ENCODE measurements around the gene HAGHL. TPM values are rescaled to one million over a fixed set of nuclear protein-coding genes. Genes with fewer than 3 reads are reported as not detected.

The HAGHL gene
- total and polyA plus RNA-seq, 7 donors, result 0.92 to 10.5 (median 3.6) TPM

GRCh38 chr16:718389-718788 is 8.5 kb upstream of the HAGHL start:
- H3K4me1 ChIP-seq, result peaks cover 0 to 52% (median 45%) of the 10 kb centered on the region in 4 donors
- no peaks in the 10 kb centered on the region for H3K36me3 ChIP-seq
- peaks cover 0 to 11% (median 0%) of the 10 kb centered on the region in 3 donors for H3K27me3 ChIP-seq
- intact Hi-C loops (cut with DNase I), result no loop called here
- no peak overlapping the region for H3K4me3 ChIP-seq
- no peaks in the 10 kb centered on the region for H3K9me3 ChIP-seq
- DNase-seq, result no peak
- no peak for TF ChIP-seq CTCF (IDR thresholded peaks at IDR 0.05)
- TF ChIP-seq POLR2AphosphoS5 (IDR thresholded peaks at IDR 0.05), result no peak
- TF ChIP-seq EP300 (IDR thresholded peaks at IDR 0.05), result no peak
- TF ChIP-seq POLR2A (IDR thresholded peaks at IDR 0.05), result no peak
- no peak overlapping the region for H3K27ac ChIP-seq
- 53 to 89% methylated on average over 9 of the region's 9 CpGs for WGBS, 2 donors

- Histone ChIP-seq H3K27me3 (peaks cover 0 to 11% (median 0%) of the 10 kb centered on the region in 3 donors), H3K4me1 (peaks cover 0 to 52% (median 45%) of the 10 kb centered on the region in 4 donors), H3K36me3 (no peaks in the 10 kb centered on the region), H3K4me3 (no peak overlapping the region), H3K27ac (peak overlapping the region in 1 of 4 donors; percentile 3), H3K9me3 (no peaks in the 10 kb centered on the region)
- TF ChIP-seq CTCF (IDR thresholded peaks at IDR 0.05) (no peak), EP300 (IDR thresholded peaks at IDR 0.05) (no peak), POLR2A (IDR thresholded peaks at IDR 0.05) (no peak), POLR2AphosphoS5 (IDR thresholded peaks at IDR 0.05) (no peak)
- DNase-seq, result no peak
- intact Hi-C loops (cut with DNase I), result no loop called here
- WGBS, 2 donors, result 26 to 76% methylated on average over 6 of the region's 6 CpGs
Observed at GRCh38 chr16:718922-719321, 8.0 kb upstream of the HAGHL start.

- no peaks in the 10 kb centered on the region for H3K9me3 ChIP-seq
- intact Hi-C loops (cut with DNase I), result loop anchor here (2.0 kb wide), 2 partner anchors 21 to 35 kb away; partner anchors contain the start of genes CIAO3 and JMJD8
- peak overlapping the region; percentile 85 to 93 (median 89) for H3K27ac ChIP-seq
- TF ChIP-seq POLR2A (IDR thresholded peaks at IDR 0.05) (no peak), POLR2AphosphoS5 (IDR thresholded peaks at IDR 0.05) (no peak), EP300 (IDR thresholded peaks at IDR 0.05) (no peak), CTCF (IDR thresholded peaks at IDR 0.05) (no peak)
- DNase-seq, result no peak
- H3K4me1 ChIP-seq, result peaks cover 0 to 45% (median 39%) of the 10 kb centered on the region in 4 donors
- H3K27me3 ChIP-seq, result peaks cover 0 to 11% (median 0%) of the 10 kb centered on the region in 3 donors
- peak overlapping the region; percentile 58 to 71 (median 64) for H3K4me3 ChIP-seq
- 4 to 9% methylated on average over 16 of the region's 16 CpGs for WGBS, 2 donors
- no peaks in the 10 kb centered on the region for H3K36me3 ChIP-seq
Observed at GRCh38 chr16:719815-720446, 7.0 kb upstream of the HAGHL start.

- peak; percentile 83 for DNase-seq
- peaks cover 0 to 45% (median 36%) of the 10 kb centered on the region in 4 donors for H3K4me1 ChIP-seq
- peak overlapping the region; percentile 85 to 93 (median 89) for H3K27ac ChIP-seq
- no peaks in the 10 kb centered on the region for H3K36me3 ChIP-seq
- no peak for TF ChIP-seq EP300 (IDR thresholded peaks at IDR 0.05)
- no peak for TF ChIP-seq CTCF (IDR thresholded peaks at IDR 0.05)
- no peak for TF ChIP-seq POLR2AphosphoS5 (IDR thresholded peaks at IDR 0.05)
- TF ChIP-seq POLR2A (IDR thresholded peaks at IDR 0.05), result no peak
- H3K27me3 ChIP-seq, result peaks cover 0 to 17% (median under 1%) of the 10 kb centered on the region in 3 donors
- WGBS, 2 donors, result 0 to 1% methylated on average over 38 of the region's 38 CpGs
- peak overlapping the region; percentile 58 to 71 (median 64) for H3K4me3 ChIP-seq
- no peaks in the 10 kb centered on the region for H3K9me3 ChIP-seq
- intact Hi-C loops (cut with DNase I), result loop anchor here (2.0 kb wide), 2 partner anchors 20 to 36 kb away; partner anchors contain the start of genes CIAO3 and JMJD8
Observed at GRCh38 chr16:720447-720989, 6.4 kb upstream of the HAGHL start.
